Activated T-helper 17 cell treated with anti-CD3 and anti-CD28 coated beads, Interleukin-2, amount 50 U/mL, for 72 hours (primary cell): ENCODE data around the gene RASGRP1. TPM values are rescaled to one million over a fixed set of nuclear protein-coding genes. Genes with fewer than 3 reads are reported as not detected.
A peak's percentile ranks its signal among the peaks of the same experiment; 100 is the strongest.

Experiments used
- ATAC-seq: fragments of 150-1000 bp; cut with Tn5 transposase; replicated peaks from 2 replicates; pipeline ENCODE4 v1.10.0; 2021; ENCODE audit warnings: mild to moderate bottlenecking, moderate library complexity
- H3K27ac Mint-ChIP-seq: one replicate; pipeline ENCODE4 v1.8.0; 2022; ENCODE audit warnings: mixed read lengths
- H3K27me3 Mint-ChIP-seq: one replicate; pipeline ENCODE4 v1.8.0; 2022; ENCODE audit warnings: mixed read lengths
- H3K36me3 Mint-ChIP-seq: one replicate; pipeline ENCODE4 v1.8.0; 2022; ENCODE audit warnings: low read depth, mild to moderate bottlenecking, mixed read lengths
- H3K4me1 Mint-ChIP-seq: one replicate; pipeline ENCODE4 v1.8.0; 2022; ENCODE audit warnings: mixed read lengths
- H3K4me3 Mint-ChIP-seq: one replicate; pipeline ENCODE4 v1.8.0; 2022; ENCODE audit warnings: mild to moderate bottlenecking, mixed read lengths
- H3K9me3 Mint-ChIP-seq: one replicate; pipeline ENCODE4 v1.8.0; 2022; ENCODE audit warnings: mixed read lengths
- total RNA-seq, 2 donors: library from RNA; stranded (reverse); gene quantifications; one replicate each; pipeline ENCODE4 v1.2.3, GENCODE V29; 2022

RASGRP1 gene
- total RNA-seq, 2 donors from 2014 or later = 118 to 164 TPM

GRCh38 chr15:38558372-38559059, 6.1 kb downstream of the RASGRP1 start:
- no peaks in the 10 kb centered on the region for H3K27me3 Mint-ChIP-seq
- H3K27ac Mint-ChIP-seq = peak overlapping the region; percentile 98
- H3K9me3 Mint-ChIP-seq = no peaks in the 10 kb centered on the region
- H3K4me1 Mint-ChIP-seq = peaks cover 58% of the 10 kb centered on the region
- ATAC-seq = no peak
- H3K36me3 Mint-ChIP-seq = peaks cover 100% of the 10 kb centered on the region
- H3K4me3 Mint-ChIP-seq = peak overlapping the region; percentile 84

GRCh38 chr15:38557921-38558320, 6.7 kb downstream of the RASGRP1 start:
- Mint-ChIP-seq H3K4me3 (peak overlapping the region; percentile 84), H3K9me3 (no peaks in the 10 kb centered on the region), H3K4me1 (peaks cover 64% of the 10 kb centered on the region), H3K27me3 (no peaks in the 10 kb centered on the region), H3K36me3 (peaks cover 100% of the 10 kb centered on the region), H3K27ac (peak overlapping the region; percentile 98)
- ATAC-seq = no peak

GRCh38 chr15:38555686-38556334, 8.8 kb downstream of the RASGRP1 start:
- peak; percentile 71 for ATAC-seq
- Mint-ChIP-seq H3K9me3 (no peaks in the 10 kb centered on the region), H3K36me3 (peaks cover 99% of the 10 kb centered on the region), H3K4me3 (peak overlapping the region; percentile 84), H3K27ac (peak overlapping the region; percentile 98), H3K27me3 (no peaks in the 10 kb centered on the region), H3K4me1 (peaks cover 73% of the 10 kb centered on the region)

DNA sequence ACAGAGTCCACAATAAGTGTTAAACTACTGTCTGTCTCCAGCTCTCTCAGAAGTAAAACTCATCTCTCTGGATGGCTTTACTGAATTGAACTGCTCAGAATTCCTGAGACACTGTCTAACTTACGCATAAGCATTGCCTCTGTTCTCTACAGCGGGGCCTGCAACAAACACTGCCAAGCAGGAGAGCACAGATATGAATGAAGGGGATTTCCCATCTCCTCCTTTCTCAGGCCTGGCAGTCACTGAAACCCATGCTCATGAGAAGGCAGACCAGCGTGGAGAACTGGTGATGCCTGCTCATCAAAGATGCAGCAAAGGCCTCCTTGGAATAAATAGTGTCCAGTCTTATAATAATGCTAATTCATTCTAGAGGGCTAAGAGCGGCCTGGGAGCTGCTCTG, 10.3 kb downstream of the RASGRP1 start:
- Mint-ChIP-seq H3K4me3 (peak overlapping the region; percentile 84), H3K36me3 (peaks cover 97% of the 10 kb centered on the region), H3K27ac (peak overlapping the region; percentile 98), H3K9me3 (no peaks in the 10 kb centered on the region), H3K4me1 (peaks cover 68% of the 10 kb centered on the region), H3K27me3 (no peaks in the 10 kb centered on the region)
- ATAC-seq = peak; percentile 77

- Mint-ChIP-seq H3K4me3 (peak overlapping the region; percentile 84), H3K9me3 (no peaks in the 10 kb centered on the region), H3K36me3 (peaks cover 97% of the 10 kb centered on the region), H3K27me3 (no peaks in the 10 kb centered on the region), H3K4me1 (peaks cover 74% of the 10 kb centered on the region), H3K27ac (peak overlapping the region; percentile 98)
- no peak for ATAC-seq
Observed at GRCh38 chr15:38553071-38553470, 11.5 kb downstream of the RASGRP1 start.

DNA sequence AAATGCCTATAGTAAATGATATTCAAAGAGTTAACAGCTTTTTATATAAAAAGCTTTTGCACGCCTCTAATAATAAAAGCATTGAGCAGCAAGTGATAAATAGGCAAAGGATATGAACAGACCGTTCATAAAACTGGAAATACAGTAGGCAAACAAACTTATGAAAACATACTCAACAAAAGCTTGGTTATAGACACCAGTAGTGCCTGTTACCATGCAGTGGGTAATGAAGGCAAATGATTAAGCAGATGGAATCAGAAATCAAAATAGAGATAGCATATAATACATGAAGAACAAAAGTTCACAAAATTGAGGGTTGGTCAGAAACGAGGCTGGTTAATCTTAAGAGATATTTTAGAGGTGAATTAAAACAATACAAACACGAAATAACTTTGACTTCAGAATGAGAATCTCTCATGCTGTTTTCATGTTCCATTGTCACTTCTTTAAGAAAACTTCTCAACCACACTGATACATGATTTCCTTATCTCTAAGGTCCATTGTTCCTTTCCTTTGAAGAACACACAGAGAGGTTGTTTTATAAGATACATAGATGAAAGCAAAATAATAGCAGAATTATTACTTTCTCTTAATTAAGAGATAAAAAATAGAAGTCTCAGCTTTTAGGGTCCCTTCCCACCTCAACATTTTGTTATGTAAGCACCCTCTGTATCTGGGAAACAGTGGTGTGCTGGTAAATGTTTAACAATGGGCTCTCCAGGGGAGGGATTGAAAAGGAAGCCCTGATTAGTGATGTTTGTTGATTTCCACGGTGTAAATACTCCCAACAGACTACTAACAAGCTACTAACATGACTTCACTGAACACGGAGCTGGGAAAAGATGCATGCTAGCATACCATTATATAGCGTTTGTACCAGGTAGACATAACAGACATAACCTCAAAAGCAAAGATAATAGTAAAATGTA, 12.6 kb downstream of the RASGRP1 start:
- Mint-ChIP-seq H3K9me3 (no peaks in the 10 kb centered on the region), H3K4me3 (peak overlapping the region; percentile 84), H3K27me3 (no peaks in the 10 kb centered on the region), H3K27ac (peak overlapping the region; percentile 98), H3K36me3 (peaks cover 97% of the 10 kb centered on the region), H3K4me1 (peaks cover 76% of the 10 kb centered on the region)
- no peak for ATAC-seq

DNA sequence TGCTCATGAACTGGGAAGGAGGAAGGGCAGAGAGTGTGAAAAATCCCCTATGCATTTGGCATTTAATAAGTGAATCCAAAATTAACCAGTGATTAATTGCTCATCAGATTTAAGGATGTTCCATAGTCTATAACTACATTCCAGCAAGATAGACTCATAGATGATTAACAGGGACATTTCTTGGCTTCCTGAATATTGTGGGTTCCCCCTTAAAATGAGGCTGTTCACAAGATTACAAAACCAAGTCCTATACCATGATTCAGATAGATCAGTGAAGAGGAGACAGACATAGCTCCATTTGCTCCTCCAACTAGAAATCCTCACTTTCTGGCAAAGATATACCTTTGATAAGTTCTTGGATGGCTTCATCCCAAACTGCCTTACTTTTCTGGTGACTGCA, 15.4 kb downstream of the RASGRP1 start:
- Mint-ChIP-seq H3K27me3 (no peaks in the 10 kb centered on the region), H3K36me3 (peaks cover 97% of the 10 kb centered on the region), H3K9me3 (no peaks in the 10 kb centered on the region), H3K4me3 (peak overlapping the region; percentile 43), H3K27ac (peak overlapping the region; percentile 64), H3K4me1 (peaks cover 74% of the 10 kb centered on the region)
- peak; percentile 31 for ATAC-seq

DNA sequence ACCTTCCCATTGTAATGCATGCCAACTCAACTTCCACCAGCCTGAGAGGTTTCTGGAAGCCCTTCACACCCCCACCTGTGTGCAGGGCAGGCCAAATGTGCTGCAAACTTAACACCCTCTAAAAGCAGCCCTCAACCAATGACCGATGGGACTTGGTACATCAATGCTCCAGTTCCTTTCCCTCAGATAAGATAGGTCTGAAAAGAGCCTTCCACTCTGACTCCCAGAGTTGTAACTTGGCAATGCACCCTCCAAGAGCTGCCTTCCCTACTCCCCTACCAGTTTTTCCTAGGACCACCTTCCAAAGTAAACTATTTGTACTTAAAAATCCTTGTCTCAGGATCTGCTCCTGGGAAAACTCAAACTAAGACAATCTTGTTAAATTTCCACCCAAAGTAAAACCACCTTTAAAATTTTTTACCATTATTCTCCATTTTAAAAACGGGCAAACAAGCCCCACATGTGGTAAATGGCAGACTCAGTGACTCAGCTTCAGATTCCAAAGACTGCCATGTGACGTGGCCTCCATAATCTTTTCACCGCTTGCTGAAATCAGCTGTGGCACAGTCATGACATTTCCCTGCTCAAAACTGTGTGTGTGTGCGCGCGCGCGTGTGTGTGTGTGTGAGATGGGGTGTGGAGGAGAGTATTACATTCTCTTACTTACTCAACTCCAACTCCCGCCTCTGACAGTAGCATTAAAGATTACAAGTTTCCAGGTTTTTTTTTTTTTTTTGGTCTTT, 17.2 kb downstream of the RASGRP1 start:
- Mint-ChIP-seq H3K9me3 (no peaks in the 10 kb centered on the region), H3K27ac (peak overlapping the region; percentile 64), H3K4me3 (peak overlapping the region; percentile 43), H3K4me1 (peaks cover 73% of the 10 kb centered on the region), H3K36me3 (peaks cover 95% of the 10 kb centered on the region), H3K27me3 (no peaks in the 10 kb centered on the region)
- peak; percentile 29 for ATAC-seq

DNA sequence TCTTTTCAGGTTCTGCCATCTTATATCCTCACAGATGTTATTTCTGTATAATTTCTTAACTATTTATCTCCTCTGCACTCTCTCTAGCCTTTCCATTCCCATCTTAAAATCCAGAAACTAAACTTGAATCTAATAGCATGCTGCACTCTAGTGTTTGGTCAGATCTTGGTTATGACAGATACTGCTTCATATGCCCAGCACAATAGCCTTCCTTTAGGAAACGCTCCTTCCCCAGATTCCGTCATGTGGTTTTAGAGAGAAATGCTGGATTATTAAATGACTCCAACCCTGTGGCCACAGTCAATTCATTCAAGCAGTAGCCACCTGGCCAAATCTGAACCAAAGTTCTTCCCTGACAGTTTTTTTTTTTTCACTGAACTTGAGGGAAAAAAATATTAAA, 19.4 kb downstream of the RASGRP1 start:
- no peaks in the 10 kb centered on the region for H3K27me3 Mint-ChIP-seq
- peak overlapping the region; percentile 81 for H3K27ac Mint-ChIP-seq
- ATAC-seq = no peak
- H3K36me3 Mint-ChIP-seq = peaks cover 98% of the 10 kb centered on the region
- peaks cover 83% of the 10 kb centered on the region for H3K4me1 Mint-ChIP-seq
- peak overlapping the region; percentile 56 for H3K4me3 Mint-ChIP-seq
- H3K9me3 Mint-ChIP-seq = no peaks in the 10 kb centered on the region

DNA sequence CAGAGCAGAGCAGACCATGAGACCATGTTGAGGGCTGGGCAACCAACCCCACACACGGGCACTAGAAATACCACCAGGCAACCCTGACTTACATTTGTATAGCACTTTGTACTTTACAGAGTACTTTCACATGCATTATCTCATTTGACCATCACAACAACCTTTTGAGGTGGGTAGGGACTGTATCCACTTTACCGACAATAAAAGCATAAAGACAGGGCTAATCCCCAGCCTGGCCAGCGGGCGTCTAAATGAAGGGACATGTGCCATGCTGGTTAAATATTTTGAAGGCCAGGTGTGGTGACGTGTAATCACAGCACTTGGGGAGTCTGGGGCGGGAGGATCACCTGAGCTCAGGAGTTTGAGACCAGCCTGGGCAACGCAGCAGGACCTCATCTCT, 23.6 kb downstream of the RASGRP1 start:
- H3K27ac Mint-ChIP-seq = peak overlapping the region; percentile 49
- peak; percentile 15 for ATAC-seq
- H3K9me3 Mint-ChIP-seq = no peaks in the 10 kb centered on the region
- peaks cover 98% of the 10 kb centered on the region for H3K36me3 Mint-ChIP-seq
- H3K27me3 Mint-ChIP-seq = no peaks in the 10 kb centered on the region
- H3K4me1 Mint-ChIP-seq = peaks cover 78% of the 10 kb centered on the region
- peak overlapping the region; percentile 84 for H3K4me3 Mint-ChIP-seq

- H3K4me3 Mint-ChIP-seq = peak overlapping the region; percentile 84
- H3K27ac Mint-ChIP-seq = peak overlapping the region; percentile 49
- no peaks in the 10 kb centered on the region for H3K9me3 Mint-ChIP-seq
- H3K36me3 Mint-ChIP-seq = peaks cover 98% of the 10 kb centered on the region
- no peaks in the 10 kb centered on the region for H3K27me3 Mint-ChIP-seq
- ATAC-seq = no peak
- peaks cover 79% of the 10 kb centered on the region for H3K4me1 Mint-ChIP-seq
Observed at GRCh38 chr15:38540510-38540909, 24.1 kb downstream of the RASGRP1 start.

- Mint-ChIP-seq H3K4me1 (peaks cover 80% of the 10 kb centered on the region), H3K9me3 (no peaks in the 10 kb centered on the region), H3K27ac (peak overlapping the region; percentile 49), H3K27me3 (no peaks in the 10 kb centered on the region), H3K4me3 (peak overlapping the region; percentile 84), H3K36me3 (peaks cover 98% of the 10 kb centered on the region)
- peak; percentile 82 for ATAC-seq
Observed at GRCh38 chr15:38539008-38539343, 25.6 kb downstream of the RASGRP1 start.

DNA sequence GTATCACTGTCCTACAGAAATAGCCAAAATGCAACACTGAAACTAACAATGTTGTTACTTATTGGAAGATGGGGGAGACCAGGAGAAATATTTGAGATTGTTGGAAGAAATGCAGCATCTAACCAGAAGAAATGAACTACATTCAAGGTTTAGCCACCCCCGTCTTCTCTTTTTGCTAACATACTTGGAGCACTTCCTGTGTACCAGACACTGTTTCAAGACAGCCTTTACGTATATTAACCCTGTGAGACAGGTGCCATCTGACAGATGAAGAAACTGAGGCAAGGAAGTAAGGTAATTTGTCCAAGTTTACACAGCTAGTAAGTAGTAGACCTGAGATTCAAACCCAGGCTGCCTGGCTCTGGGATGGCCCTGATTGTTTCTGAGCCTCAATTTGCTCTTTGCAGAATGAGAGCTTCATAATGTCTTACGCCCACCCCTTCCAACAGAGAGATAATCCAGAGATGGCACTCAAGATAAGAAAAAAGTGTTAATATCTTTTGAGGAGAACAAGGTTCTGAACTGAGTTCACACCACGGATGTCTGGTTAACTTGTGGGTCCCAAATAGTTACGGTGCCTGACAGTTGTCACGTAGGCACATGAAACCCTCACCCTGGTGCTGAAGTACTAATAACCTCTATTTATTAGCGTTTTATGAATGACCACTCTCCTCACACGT, 26.1 kb downstream of the RASGRP1 start:
- Mint-ChIP-seq H3K27ac (peak overlapping the region; percentile 49), H3K36me3 (peaks cover 98% of the 10 kb centered on the region)
- peak; percentile 57 for ATAC-seq

More for the DNA sequence above, 26.1 kb downstream of the RASGRP1 start:
- H3K9me3 Mint-ChIP-seq = no peaks in the 10 kb centered on the region
- H3K4me1 Mint-ChIP-seq = peaks cover 80% of the 10 kb centered on the region
- H3K27me3 Mint-ChIP-seq = no peaks in the 10 kb centered on the region
- peak overlapping the region; percentile 84 for H3K4me3 Mint-ChIP-seq
